ENCODE results near the gene PRRC2A.

Gene PRRC2A

GRCh38 chr6:31624070-31624469 is 3.6 kb downstream of the PRRC2A start:
- DNase-seq (ENCODE audit: low spot score), result no peak
- in situ Hi-C loops (cut with MboI; ENCODE audit: low pct_unique_long_range_greater_than_20kb, low sequenced_read_pairs, unreplicated experiment), result no loop called here
- no peak for TF ChIP-seq CTCF (IDR thresholded peaks at IDR 0.05; ENCODE audit: extremely low read depth, insufficient read depth, missing control alignments)

- TF ChIP-seq CTCF (IDR thresholded peaks at IDR 0.05; ENCODE audit: extremely low read depth, insufficient read depth, missing control alignments), result no peak
- in situ Hi-C loops (cut with MboI; ENCODE audit: low pct_unique_long_range_greater_than_20kb, low sequenced_read_pairs, unreplicated experiment), result no loop called here
- no peak for DNase-seq (ENCODE audit: low spot score)
Observed at GRCh38 chr6:31626952-31627351, 6.4 kb downstream of the PRRC2A start.

- DNase-seq (ENCODE audit: low spot score), result no peak
- in situ Hi-C loops (cut with MboI; ENCODE audit: low pct_unique_long_range_greater_than_20kb, low sequenced_read_pairs, unreplicated experiment), result no loop called here
- TF ChIP-seq CTCF (IDR thresholded peaks at IDR 0.05; ENCODE audit: extremely low read depth, insufficient read depth, missing control alignments), result no peak
Observed at GRCh38 chr6:31627690-31628287, 7.3 kb downstream of the PRRC2A start.

GRCh38 chr6:31629014-31629413 is 8.5 kb downstream of the PRRC2A start:
- in situ Hi-C loops (cut with MboI; ENCODE audit: low pct_unique_long_range_greater_than_20kb, low sequenced_read_pairs, unreplicated experiment), result no loop called here
- TF ChIP-seq CTCF (IDR thresholded peaks at IDR 0.05; ENCODE audit: extremely low read depth, insufficient read depth, missing control alignments), result no peak
- no peak for DNase-seq (ENCODE audit: low spot score)

- TF ChIP-seq CTCF (IDR thresholded peaks at IDR 0.05; ENCODE audit: extremely low read depth, insufficient read depth, missing control alignments), result no peak
- DNase-seq (ENCODE audit: low spot score), result no peak
- in situ Hi-C loops (cut with MboI; ENCODE audit: low pct_unique_long_range_greater_than_20kb, low sequenced_read_pairs, unreplicated experiment), result no loop called here
Observed at GRCh38 chr6:31630177-31630934, 9.8 kb downstream of the PRRC2A start.

GRCh38 chr6:31631209-31631608 is 10.7 kb downstream of the PRRC2A start:
- no peak for DNase-seq (ENCODE audit: low spot score)
- TF ChIP-seq CTCF (IDR thresholded peaks at IDR 0.05; ENCODE audit: extremely low read depth, insufficient read depth, missing control alignments), result no peak
- in situ Hi-C loops (cut with MboI; ENCODE audit: low pct_unique_long_range_greater_than_20kb, low sequenced_read_pairs, unreplicated experiment), result no loop called here
